GM23338 (cell line): ENCODE results near the gene DIP2B. TPM values are rescaled to one million over a fixed set of nuclear protein-coding genes. Genes with fewer than 3 reads are reported as not detected.

Experiments used
- ATAC-seq: fragments of 200-7000 bp; cut with Tn5 transposase; 3 replicates; pipeline ENCODE4 v1.9.1; 2020
- DNase-seq: peaks from one replicate; pipeline ENCODE4 v3.0.0-alpha.2; 2015; ENCODE audit warnings: low spot score
- H2AFZ ChIP-seq: fragments of 200-600 bp; sonication (generic); 2 replicates; pipeline ENCODE4 v1.8.0; 2016; ENCODE audit warnings: antibody characterized with exemption, mild to moderate bottlenecking, moderate library complexity
- H3F3A ChIP-seq: fragments of 200-600 bp; sonication (generic); replicated peaks from 2 replicates; pipeline ENCODE4 v1.8.0; 2017; ENCODE audit warnings: antibody characterized with exemption, mixed run types, low read depth
- H3K27ac ChIP-seq: fragments of 200-600 bp; sonication (generic); 2 replicates; pipeline ENCODE4 v1.6.1; 2016; ENCODE audit warnings: low read depth
- H3K27me3 ChIP-seq: fragments of 200-600 bp; sonication (generic); 2 replicates; pipeline ENCODE4 v1.8.0; 2016; ENCODE audit warnings: mild to moderate bottlenecking, mixed run types, moderate library complexity; ENCODE audit not compliant: insufficient read depth
- H3K36me3 ChIP-seq: fragments of 200-600 bp; sonication (generic); 2 replicates; pipeline ENCODE4 v1.8.0; 2016; ENCODE audit warnings: mild to moderate bottlenecking; ENCODE audit not compliant: insufficient read depth
- H3K4me1 ChIP-seq: fragments of 200-600 bp; sonication (generic); 2 replicates; pipeline ENCODE4 v1.8.0; 2016; ENCODE audit warnings: mild to moderate bottlenecking, moderate library complexity; ENCODE audit not compliant: insufficient read depth
- H3K4me2 ChIP-seq: fragments of 200-600 bp; sonication (generic); 2 replicates; pipeline ENCODE4 v1.7.1; 2017; ENCODE audit warnings: mixed run types
- H3K4me3 ChIP-seq: fragments of 200-600 bp; sonication (generic); 2 replicates; pipeline ENCODE4 v1.6.1; 2016; ENCODE audit warnings: mixed run types
- H3K79me2 ChIP-seq: fragments of 200-600 bp; sonication (generic); replicated peaks from 2 replicates; pipeline ENCODE4 v1.8.0; 2017; ENCODE audit warnings: mild to moderate bottlenecking; ENCODE audit not compliant: insufficient read depth
- H3K9me2 ChIP-seq: fragments of 200-600 bp; sonication (generic); 2 replicates; pipeline ENCODE4 v1.8.0; 2017; ENCODE audit not compliant: insufficient read depth
- H4K20me1 ChIP-seq: fragments of 200-600 bp; sonication (generic); replicated peaks from 2 replicates; pipeline ENCODE4 v1.8.0; 2017; ENCODE audit warnings: mild to moderate bottlenecking; ENCODE audit not compliant: insufficient read depth
- H3K27ac Mint-ChIP-seq: 2 replicates; pipeline ENCODE4 v1.8.0; 2020; ENCODE audit warnings: inconsistent platforms, mild to moderate bottlenecking, moderate library complexity, mixed read lengths
- H3K27me3 Mint-ChIP-seq: 3 replicates; pipeline ENCODE4 v1.8.0; 2022; ENCODE audit warnings: low read depth, mild to moderate bottlenecking, moderate library complexity, mixed read lengths, inconsistent platforms; ENCODE audit not compliant: insufficient read depth, poor library complexity
- H3K36me3 Mint-ChIP-seq: 3 replicates; pipeline ENCODE4 v1.8.0; 2021; ENCODE audit warnings: low read depth, mild to moderate bottlenecking, inconsistent platforms, moderate library complexity, mixed read lengths
- H3K4me1 Mint-ChIP-seq: 3 replicates; pipeline ENCODE4 v1.8.0; 2020; ENCODE audit warnings: mild to moderate bottlenecking, inconsistent platforms, mixed read lengths
- H3K4me3 Mint-ChIP-seq: 3 replicates; pipeline ENCODE4 v1.8.0; 2021; ENCODE audit warnings: moderate library complexity, mild to moderate bottlenecking, inconsistent platforms, mixed read lengths
- H3K9me3 Mint-ChIP-seq: 3 replicates; pipeline ENCODE4 v1.8.0; 2020; ENCODE audit warnings: moderate library complexity, mild to moderate bottlenecking, inconsistent platforms, mixed read lengths
- CREB1 ChIP-seq: fragments of 250-450 bp; sonication (Bioruptor Pico); IDR thresholded peaks from 2 replicates; pipeline ENCODE4 v1.5.0; 2020; ENCODE audit warnings: low read depth, mild to moderate bottlenecking, moderate library complexity
- EZH2 ChIP-seq: fragments of 200-600 bp; sonication (generic); IDR thresholded peaks from one replicate; pipeline ENCODE4 v1.8.0; 2017; ENCODE audit warnings: antibody characterized with exemption, mild to moderate bottlenecking, low read depth; ENCODE audit not compliant: unreplicated experiment
- EZH2phosphoT487 ChIP-seq: fragments of 200-600 bp; sonication (generic); IDR thresholded peaks from one replicate; pipeline ENCODE4 v1.8.1; 2018; ENCODE audit warnings: antibody characterized with exemption; ENCODE audit not compliant: unreplicated experiment
- JUNB ChIP-seq: IDR thresholded peaks from one replicate; pipeline ENCODE4 v1.6.1; 2016; ENCODE audit warnings: antibody characterized with exemption; ENCODE audit not compliant: unreplicated experiment
- POLR2AphosphoS5 ChIP-seq: IDR thresholded peaks from 2 replicates; pipeline ENCODE4 v1.6.1; 2016; ENCODE audit warnings: antibody characterized with exemption, low read depth
- REST ChIP-seq: IDR thresholded peaks from one replicate; pipeline ENCODE4 v1.6.1; 2018; ENCODE audit warnings: antibody characterized with exemption; ENCODE audit not compliant: unreplicated experiment
- STAT1 ChIP-seq: IDR thresholded peaks from one replicate; pipeline ENCODE4 v1.6.1; 2016; ENCODE audit warnings: antibody characterized with exemption; ENCODE audit not compliant: unreplicated experiment
- ZNF331 ChIP-seq: fragments of 250-450 bp; sonication (Bioruptor Pico); IDR thresholded peaks from 2 replicates; pipeline ENCODE4 v1.5.0; 2020; ENCODE audit warnings: low read depth, mild to moderate bottlenecking, moderate library complexity
- polyA plus RNA-seq: library from polyadenylated mRNA; unstranded; fragments of >200 nt; fragmentation: Nextera tagmentation; extraction: Ambion mirVana; gene quantifications from 2 replicates; pipeline ENCODE4 v1.2.1, GENCODE V29; 2016
- total RNA-seq: library from RNA; depleted of rRNA; stranded (reverse); fragments of >200 nt; shearing (Covaris generic); gene quantifications from 2 replicates; pipeline ENCODE4 v1.2.3, GENCODE V29; 2014
- TF ChIP-seq, protein P1 (sequence below): fragments of 250-450 bp; sonication (Bioruptor Pico); IDR thresholded peaks from 2 replicates; pipeline ENCODE4 v1.5.0; 2020; ENCODE audit warnings: mild to moderate bottlenecking, moderate library complexity
- TF ChIP-seq, protein P2 (sequence below), 2 experiments: fragments of 200-600 bp in 1 of 2; sonication (generic) in 1 of 2; conservative IDR thresholded peaks; 2 replicates each; pipeline versions ENCODE4 v1.5.1 to v1.6.1; 2016 to 2017; ENCODE audit warnings: antibody characterized with exemption in 2 of 2, low read depth in 2 of 2, mild to moderate bottlenecking in 2 of 2, moderate library complexity in 1 of 2

The DIP2B gene
- total and polyA plus RNA-seq, 2 experiments from 2014 or later: 8.0 to 36.4 TPM

DNA sequence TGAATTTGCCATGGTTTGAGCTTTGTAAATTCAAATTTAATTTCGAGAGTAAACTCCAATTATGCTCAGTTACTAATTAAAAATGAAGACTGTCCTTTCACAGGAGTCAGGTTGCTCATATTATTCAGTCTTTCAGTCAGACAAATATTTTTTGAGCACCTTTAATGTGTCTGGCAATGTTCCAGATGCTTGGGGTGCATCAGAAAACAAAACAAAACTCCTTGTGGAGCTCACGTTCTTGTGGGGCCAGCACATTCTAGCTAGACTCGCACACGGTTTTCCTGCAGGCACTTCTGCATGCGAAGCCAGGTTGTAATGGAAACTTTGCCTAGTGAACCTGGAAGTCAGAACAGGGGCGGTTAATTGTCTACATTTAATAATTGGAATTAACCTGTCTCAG lies 195.2 kb downstream of the DIP2B start:
- no peaks in the 10 kb centered on the region for H3K27me3 ChIP-seq
- H3K9me3 Mint-ChIP-seq: no peaks in the 10 kb centered on the region
- H3K4me2 ChIP-seq: no peak overlapping the region
- H3K4me1 ChIP-seq: no peaks in the 10 kb centered on the region
- H3K27me3 Mint-ChIP-seq: peaks cover 2% of the 10 kb centered on the region
- no peak overlapping the region for H3K4me3 Mint-ChIP-seq
- no peaks in the 10 kb centered on the region for H3K4me1 Mint-ChIP-seq
- no peak for ATAC-seq
- H3K36me3 ChIP-seq: peaks cover 39% of the 10 kb centered on the region
- no peaks in the 10 kb centered on the region for H3K9me2 ChIP-seq
- H3K27ac Mint-ChIP-seq: no peak overlapping the region
- no peak for DNase-seq
- TF ChIP-seq, protein P1, sequence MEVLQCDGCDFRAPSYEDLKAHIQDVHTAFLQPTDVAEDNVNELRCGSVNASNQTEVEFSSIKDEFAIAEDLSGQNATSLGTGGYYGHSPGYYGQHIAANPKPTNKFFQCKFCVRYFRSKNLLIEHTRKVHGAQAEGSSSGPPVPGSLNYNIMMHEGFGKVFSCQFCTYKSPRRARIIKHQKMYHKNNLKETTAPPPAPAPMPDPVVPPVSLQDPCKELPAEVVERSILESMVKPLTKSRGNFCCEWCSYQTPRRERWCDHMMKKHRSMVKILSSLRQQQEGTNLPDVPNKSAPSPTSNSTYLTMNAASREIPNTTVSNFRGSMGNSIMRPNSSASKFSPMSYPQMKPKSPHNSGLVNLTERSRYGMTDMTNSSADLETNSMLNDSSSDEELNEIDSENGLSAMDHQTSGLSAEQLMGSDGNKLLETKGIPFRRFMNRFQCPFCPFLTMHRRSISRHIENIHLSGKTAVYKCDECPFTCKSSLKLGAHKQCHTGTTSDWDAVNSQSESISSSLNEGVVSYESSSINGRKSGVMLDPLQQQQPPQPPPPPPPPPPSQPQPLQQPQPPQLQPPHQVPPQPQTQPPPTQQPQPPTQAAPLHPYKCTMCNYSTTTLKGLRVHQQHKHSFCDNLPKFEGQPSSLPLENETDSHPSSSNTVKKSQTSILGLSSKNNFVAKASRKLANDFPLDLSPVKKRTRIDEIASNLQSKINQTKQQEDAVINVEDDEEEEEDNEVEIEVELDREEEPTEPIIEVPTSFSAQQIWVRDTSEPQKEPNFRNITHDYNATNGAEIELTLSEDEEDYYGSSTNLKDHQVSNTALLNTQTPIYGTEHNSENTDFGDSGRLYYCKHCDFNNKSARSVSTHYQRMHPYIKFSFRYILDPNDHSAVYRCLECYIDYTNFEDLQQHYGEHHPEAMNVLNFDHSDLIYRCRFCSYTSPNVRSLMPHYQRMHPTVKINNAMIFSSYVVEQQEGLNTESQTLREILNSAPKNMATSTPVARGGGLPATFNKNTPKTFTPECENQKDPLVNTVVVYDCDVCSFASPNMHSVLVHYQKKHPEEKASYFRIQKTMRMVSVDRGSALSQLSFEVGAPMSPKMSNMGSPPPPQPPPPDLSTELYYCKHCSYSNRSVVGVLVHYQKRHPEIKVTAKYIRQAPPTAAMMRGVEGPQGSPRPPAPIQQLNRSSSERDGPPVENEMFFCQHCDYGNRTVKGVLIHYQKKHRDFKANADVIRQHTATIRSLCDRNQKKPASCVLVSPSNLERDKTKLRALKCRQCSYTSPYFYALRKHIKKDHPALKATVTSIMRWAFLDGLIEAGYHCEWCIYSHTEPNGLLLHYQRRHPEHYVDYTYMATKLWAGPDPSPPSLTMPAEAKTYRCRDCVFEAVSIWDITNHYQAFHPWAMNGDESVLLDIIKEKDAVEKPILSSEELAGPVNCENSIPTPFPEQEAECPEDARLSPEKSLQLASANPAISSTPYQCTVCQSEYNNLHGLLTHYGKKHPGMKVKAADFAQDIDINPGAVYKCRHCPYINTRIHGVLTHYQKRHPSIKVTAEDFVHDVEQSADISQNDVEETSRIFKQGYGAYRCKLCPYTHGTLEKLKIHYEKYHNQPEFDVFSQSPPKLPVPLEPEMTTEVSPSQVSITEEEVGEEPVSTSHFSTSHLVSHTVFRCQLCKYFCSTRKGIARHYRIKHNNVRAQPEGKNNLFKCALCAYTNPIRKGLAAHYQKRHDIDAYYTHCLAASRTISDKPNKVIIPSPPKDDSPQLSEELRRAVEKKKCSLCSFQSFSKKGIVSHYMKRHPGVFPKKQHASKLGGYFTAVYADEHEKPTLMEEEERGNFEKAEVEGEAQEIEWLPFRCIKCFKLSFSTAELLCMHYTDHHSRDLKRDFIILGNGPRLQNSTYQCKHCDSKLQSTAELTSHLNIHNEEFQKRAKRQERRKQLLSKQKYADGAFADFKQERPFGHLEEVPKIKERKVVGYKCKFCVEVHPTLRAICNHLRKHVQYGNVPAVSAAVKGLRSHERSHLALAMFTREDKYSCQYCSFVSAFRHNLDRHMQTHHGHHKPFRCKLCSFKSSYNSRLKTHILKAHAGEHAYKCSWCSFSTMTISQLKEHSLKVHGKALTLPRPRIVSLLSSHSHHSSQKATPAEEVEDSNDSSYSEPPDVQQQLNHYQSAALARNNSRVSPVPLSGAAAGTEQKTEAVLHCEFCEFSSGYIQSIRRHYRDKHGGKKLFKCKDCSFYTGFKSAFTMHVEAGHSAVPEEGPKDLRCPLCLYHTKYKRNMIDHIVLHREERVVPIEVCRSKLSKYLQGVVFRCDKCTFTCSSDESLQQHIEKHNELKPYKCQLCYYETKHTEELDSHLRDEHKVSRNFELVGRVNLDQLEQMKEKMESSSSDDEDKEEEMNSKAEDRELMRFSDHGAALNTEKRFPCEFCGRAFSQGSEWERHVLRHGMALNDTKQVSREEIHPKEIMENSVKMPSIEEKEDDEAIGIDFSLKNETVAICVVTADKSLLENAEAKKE (CRISPR knock-in tag): no peak
- TF ChIP-seq, protein P2, sequence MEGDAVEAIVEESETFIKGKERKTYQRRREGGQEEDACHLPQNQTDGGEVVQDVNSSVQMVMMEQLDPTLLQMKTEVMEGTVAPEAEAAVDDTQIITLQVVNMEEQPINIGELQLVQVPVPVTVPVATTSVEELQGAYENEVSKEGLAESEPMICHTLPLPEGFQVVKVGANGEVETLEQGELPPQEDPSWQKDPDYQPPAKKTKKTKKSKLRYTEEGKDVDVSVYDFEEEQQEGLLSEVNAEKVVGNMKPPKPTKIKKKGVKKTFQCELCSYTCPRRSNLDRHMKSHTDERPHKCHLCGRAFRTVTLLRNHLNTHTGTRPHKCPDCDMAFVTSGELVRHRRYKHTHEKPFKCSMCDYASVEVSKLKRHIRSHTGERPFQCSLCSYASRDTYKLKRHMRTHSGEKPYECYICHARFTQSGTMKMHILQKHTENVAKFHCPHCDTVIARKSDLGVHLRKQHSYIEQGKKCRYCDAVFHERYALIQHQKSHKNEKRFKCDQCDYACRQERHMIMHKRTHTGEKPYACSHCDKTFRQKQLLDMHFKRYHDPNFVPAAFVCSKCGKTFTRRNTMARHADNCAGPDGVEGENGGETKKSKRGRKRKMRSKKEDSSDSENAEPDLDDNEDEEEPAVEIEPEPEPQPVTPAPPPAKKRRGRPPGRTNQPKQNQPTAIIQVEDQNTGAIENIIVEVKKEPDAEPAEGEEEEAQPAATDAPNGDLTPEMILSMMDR (conservative IDR thresholded peaks at IDR 0.05; ENCODE audit: low read depth in 2 of 2): no peak
- TF ChIP-seq CREB1 (no peak), JUNB (no peak), POLR2AphosphoS5 (no peak), EZH2phosphoT487 (no peak), EZH2 (no peak), ZNF331 (no peak), REST (no peak), STAT1 (no peak)
- no peaks in the 10 kb centered on the region for H3K79me2 ChIP-seq
- peaks cover 40% of the 10 kb centered on the region for H3K36me3 Mint-ChIP-seq
- H4K20me1 ChIP-seq: peaks cover 5% of the 10 kb centered on the region; the same call in 1 of the 2 replicates
- H3K27ac ChIP-seq: no peak overlapping the region
- H3F3A ChIP-seq: no peaks in the 10 kb centered on the region
- no peak overlapping the region for H3K4me3 ChIP-seq
- no peak overlapping the region for H2AFZ ChIP-seq
